ENCODE measurements around the gene MORN1. TPM values are rescaled to one million over a fixed set of nuclear protein-coding genes. Genes with fewer than 3 reads are reported as not detected.

MORN1 gene
- total RNA-seq, 2 experiments from 2014 or later: 8.0 to 8.5 TPM

DNA sequence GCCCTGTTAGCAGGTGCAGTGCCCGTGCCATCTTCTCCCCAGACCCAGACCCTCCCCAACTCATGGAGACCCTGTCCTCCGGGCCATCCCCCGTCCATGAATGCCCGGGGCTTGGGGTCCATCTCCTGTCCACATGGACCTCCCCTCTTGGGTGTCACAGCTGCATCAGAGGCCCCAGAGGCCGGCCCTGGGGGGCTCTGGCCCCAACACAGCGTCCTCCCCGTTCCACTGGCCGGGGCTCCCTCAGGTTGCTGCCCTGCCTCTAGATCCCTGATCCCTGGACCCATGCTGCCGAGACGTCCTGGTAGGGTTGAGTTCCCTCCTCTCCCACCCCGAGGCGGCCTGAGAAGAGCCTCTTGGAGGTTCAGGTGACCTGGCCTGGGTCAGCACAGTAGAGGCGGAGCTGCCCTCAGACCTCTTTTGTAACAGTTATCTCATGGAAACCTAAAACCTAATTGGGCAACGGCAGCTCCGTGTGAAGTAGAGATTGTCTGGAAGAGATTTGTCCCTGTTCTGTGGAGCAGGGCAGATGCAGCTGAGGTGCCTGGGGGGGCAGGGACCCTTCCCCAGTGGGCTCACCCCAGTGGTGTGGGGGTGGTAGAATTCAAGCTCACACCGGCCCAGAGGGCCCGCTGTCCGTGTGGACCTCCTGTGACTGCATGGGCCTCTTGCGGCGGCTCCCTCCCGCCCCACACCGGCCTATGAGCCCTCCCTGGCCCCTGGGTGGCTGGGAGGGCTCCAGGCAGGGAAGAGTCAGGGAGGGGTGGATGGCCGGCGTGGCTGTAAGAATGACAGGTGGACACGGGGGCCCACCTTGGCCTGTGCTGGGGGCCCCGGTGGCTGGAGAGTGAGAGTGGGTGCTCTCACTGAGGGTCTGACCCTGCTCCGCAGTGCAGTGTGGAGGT is 107.1 kb downstream of the MORN1 start:
- H3K27ac Mint-ChIP-seq: no peak overlapping the region
- ATAC-seq (no peak), DNase-seq (no peak)
- peaks cover 2% of the 10 kb centered on the region for H3K36me3 Mint-ChIP-seq
- no peak overlapping the region for H3K4me3 Mint-ChIP-seq
- no peaks in the 10 kb centered on the region for H3K27me3 Mint-ChIP-seq
- CTCF ChIA-PET: no interaction called here
- H3K4me1 Mint-ChIP-seq: peaks cover 17% of the 10 kb centered on the region
- no peaks in the 10 kb centered on the region for H3K9me3 Mint-ChIP-seq (ENCODE audit: low read depth)

GRCh38 chr1:2283371-2283990 is 107.9 kb downstream of the MORN1 start:
- Mint-ChIP-seq H3K36me3 (peaks cover 2% of the 10 kb centered on the region), H3K4me3 (no peak overlapping the region), H3K4me1 (peaks cover 9% of the 10 kb centered on the region), H3K27ac (no peak overlapping the region), H3K27me3 (no peaks in the 10 kb centered on the region), H3K9me3 (ENCODE audit: low read depth) (no peaks in the 10 kb centered on the region)
- DNase-seq (no peak), ATAC-seq (no peak)
- CTCF ChIA-PET: no interaction called here

GRCh38 chr1:2282556-2283270 is 108.6 kb downstream of the MORN1 start:
- H3K27me3 Mint-ChIP-seq: no peaks in the 10 kb centered on the region
- H3K27ac Mint-ChIP-seq: no peak overlapping the region
- DNase-seq: no peak

DNA sequence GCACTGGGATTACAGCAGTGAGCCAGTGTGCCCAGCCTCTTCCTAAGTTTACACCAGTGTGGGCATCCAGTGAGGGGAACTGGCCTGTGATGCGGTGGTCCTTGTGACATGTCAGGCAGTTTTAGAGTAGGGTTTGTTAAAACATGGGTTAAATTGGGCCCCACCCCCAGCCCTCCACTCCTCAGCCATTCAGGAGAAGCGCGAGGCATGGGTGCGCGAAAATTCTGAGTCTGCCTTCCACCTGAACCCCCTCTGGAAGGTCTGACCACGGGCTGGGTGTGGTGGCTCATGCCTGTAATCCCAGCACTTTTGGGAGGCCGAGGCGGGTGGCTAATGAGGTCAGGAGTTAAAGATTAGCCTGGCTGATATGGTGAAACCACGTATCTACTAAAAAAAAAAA is 111.5 kb downstream of the MORN1 start:
- Mint-ChIP-seq H3K4me3 (no peak overlapping the region), H3K27me3 (no peaks in the 10 kb centered on the region), H3K27ac (no peak overlapping the region), H3K4me1 (peaks cover 4% of the 10 kb centered on the region), H3K9me3 (ENCODE audit: low read depth) (no peaks in the 10 kb centered on the region), H3K36me3 (peaks cover 8% of the 10 kb centered on the region)
- CTCF ChIA-PET: no interaction called here
- DNase-seq (no peak), ATAC-seq (no peak)

More at GRCh38 chr1:2282556-2283270, 108.6 kb downstream of the MORN1 start:
- H3K4me1 Mint-ChIP-seq: peaks cover 2% of the 10 kb centered on the region
- ATAC-seq: no peak
- H3K4me3 Mint-ChIP-seq: no peak overlapping the region
- H3K36me3 Mint-ChIP-seq: peaks cover 3% of the 10 kb centered on the region
- CTCF ChIA-PET: no interaction called here
- no peaks in the 10 kb centered on the region for H3K9me3 Mint-ChIP-seq (ENCODE audit: low read depth)

DNA sequence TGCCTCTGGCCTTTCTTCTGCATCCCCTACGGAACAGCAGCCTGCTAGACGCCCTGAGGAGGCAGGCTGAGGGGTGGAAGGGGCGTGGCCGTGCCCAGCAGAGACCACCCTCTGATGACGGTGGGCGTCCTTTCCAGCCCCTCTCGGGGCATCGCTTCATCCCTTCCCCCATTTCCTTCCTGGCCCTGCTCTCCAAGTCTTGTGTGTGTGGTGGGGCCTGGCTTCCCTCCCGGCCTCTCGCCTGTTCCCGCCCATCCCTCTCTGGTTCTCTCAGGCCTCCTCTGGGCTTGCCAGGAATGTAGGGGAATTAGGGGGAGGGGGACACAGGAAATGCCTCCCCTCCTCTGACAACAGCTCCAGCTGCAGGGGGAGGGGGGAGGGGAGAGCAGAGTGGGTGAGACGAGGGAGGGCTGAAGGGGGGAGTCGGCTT is 112.1 kb downstream of the MORN1 start:
- Mint-ChIP-seq H3K27me3 (no peaks in the 10 kb centered on the region), H3K27ac (no peak overlapping the region), H3K4me1 (peaks cover 4% of the 10 kb centered on the region), H3K36me3 (peaks cover 8% of the 10 kb centered on the region), H3K4me3 (no peak overlapping the region), H3K9me3 (ENCODE audit: low read depth) (no peaks in the 10 kb centered on the region)
- ATAC-seq (no peak), DNase-seq (no peak)
- CTCF ChIA-PET: no interaction called here

DNA sequence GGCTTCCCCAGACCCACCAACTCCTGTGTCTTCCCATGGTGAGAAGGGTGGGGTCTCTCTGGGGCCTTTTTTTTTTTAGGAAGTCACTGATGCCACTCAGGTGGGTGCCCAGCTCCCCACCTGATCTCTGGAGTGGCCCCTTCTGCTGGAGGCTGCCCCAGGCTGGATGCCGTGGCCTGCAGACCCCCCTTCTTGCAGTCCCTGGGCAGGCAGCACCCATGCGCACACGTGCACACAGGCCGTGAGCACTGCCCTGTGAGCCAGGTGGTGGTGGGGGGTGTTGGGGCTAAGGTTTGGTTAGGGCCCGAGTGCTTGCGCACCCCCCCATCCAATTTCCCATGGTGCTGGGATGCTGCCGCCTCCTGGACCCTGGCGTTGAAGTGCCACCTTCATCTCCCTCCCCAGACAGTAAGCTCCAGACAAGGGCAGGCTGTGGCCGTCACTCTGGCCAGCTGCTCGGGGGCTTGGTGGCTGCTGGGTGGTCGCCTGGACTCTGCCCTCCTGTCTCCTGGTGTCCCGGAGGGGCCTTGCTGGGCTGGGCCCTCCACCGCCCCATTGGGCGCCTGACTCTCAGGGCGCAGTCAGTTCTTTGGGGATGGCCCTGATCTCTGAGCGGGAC is 112.7 kb downstream of the MORN1 start:
- CTCF ChIA-PET: no interaction called here
- no peak overlapping the region for H3K4me3 Mint-ChIP-seq
- H3K9me3 Mint-ChIP-seq (ENCODE audit: low read depth): no peaks in the 10 kb centered on the region
- H3K36me3 Mint-ChIP-seq: peaks cover 8% of the 10 kb centered on the region
- H3K4me1 Mint-ChIP-seq: peaks cover 4% of the 10 kb centered on the region
- ATAC-seq (no peak), DNase-seq (no peak)
- no peak overlapping the region for H3K27ac Mint-ChIP-seq
- H3K27me3 Mint-ChIP-seq: no peaks in the 10 kb centered on the region

- Mint-ChIP-seq H3K4me3 (no peak overlapping the region), H3K4me1 (peaks cover 4% of the 10 kb centered on the region), H3K9me3 (ENCODE audit: low read depth) (no peaks in the 10 kb centered on the region), H3K27ac (no peak overlapping the region), H3K27me3 (no peaks in the 10 kb centered on the region), H3K36me3 (peaks cover 8% of the 10 kb centered on the region)
- ATAC-seq (no peak), DNase-seq (no peak)
- CTCF ChIA-PET: no interaction called here
Observed at GRCh38 chr1:2277741-2278488, 113.4 kb downstream of the MORN1 start.

DNA sequence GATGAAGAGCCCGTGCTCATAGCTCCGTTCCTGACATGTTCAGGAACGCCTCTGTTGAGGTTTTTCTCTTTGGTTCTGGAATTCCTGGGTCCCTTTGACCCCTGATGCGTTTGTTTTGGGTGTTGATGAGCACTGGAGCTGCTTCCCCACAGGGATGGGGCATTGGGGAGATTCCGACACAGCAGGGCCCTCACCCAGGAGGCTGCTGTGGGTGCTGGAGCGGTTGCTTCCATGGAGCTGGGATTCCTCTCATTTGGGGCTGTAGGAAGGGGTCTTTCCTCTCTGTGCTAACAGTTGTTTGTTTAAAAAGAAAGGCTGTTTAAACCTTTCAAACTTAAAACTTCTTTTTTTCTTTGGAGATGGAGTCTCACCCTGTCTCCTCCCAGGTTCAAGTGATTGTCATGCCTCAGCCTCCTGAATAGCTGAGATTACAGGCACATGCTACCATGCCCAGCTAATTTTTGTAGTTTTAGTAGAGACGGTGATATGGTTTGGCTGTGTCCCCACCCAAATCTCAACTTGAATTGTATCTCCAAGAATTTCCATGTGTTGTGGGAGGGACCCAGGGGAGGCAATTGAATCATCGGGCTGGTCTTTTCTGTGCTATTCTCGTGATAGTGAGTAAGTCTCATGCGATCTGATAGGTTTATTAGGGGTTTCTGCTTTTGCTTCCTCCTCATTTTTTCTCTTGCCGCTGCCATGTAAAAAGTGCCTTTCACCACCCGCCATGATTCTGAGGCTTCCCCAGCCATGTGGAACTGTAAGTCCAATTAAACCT is 114.4 kb downstream of the MORN1 start:
- CTCF ChIA-PET: no interaction called here

DNA sequence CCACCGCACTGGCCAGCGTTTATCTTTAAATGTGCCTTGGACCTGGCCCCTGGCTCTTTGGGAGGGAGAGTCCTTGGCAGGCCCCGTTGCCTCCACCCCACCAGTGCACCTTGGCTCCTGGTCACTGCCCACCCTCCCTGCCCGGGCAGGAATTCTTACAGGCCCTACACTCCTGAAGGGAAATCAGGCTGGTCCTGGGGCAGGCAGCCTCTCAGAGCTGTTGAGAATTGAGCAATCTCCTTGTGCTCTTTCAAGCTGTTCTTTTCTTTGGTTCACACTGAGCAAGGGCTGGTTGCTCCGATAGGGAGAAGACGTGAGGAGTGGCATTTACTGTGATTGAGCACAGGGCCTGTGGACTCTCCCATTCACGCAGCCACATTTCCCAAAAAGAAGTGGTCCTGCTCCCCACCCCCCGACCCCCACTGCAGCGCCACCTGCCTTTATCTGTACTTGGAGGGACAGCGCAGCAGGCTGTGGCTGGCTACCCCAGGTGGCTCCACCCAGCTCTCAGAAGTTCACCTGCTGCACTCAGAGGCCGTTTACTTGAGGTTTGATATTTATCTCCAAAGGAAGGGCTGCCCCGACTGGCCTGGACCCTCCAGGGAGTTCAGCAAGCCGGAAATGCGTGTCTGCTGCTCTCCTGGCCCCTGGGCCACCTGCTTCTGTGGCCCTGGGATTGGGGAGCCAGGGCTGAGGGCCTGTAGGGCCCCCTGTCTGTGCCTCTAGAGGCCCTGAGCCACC is 115.4 kb downstream of the MORN1 start:
- CTCF ChIA-PET: no interaction called here
- Mint-ChIP-seq H3K4me1 (peaks cover 4% of the 10 kb centered on the region), H3K9me3 (ENCODE audit: low read depth) (no peaks in the 10 kb centered on the region), H3K27ac (no peak overlapping the region), H3K27me3 (no peaks in the 10 kb centered on the region), H3K4me3 (no peak overlapping the region), H3K36me3 (peaks cover 8% of the 10 kb centered on the region)
- no peak for ATAC-seq
- DNase-seq: no peak

More for the DNA sequence above, 114.4 kb downstream of the MORN1 start:
- DNase-seq: no peak
- H3K9me3 Mint-ChIP-seq (ENCODE audit: low read depth): no peaks in the 10 kb centered on the region
- H3K36me3 Mint-ChIP-seq: peaks cover 8% of the 10 kb centered on the region
- no peak overlapping the region for H3K27ac Mint-ChIP-seq
- no peaks in the 10 kb centered on the region for H3K27me3 Mint-ChIP-seq
- no peak overlapping the region for H3K4me3 Mint-ChIP-seq
- peaks cover 4% of the 10 kb centered on the region for H3K4me1 Mint-ChIP-seq
- ATAC-seq: no peak

- Mint-ChIP-seq H3K4me3 (no peak overlapping the region), H3K36me3 (peaks cover 6% of the 10 kb centered on the region), H3K4me1 (peaks cover 4% of the 10 kb centered on the region), H3K27me3 (no peaks in the 10 kb centered on the region), H3K9me3 (ENCODE audit: low read depth) (no peaks in the 10 kb centered on the region), H3K27ac (no peak overlapping the region)
- ATAC-seq (no peak), DNase-seq (no peak)
- CTCF ChIA-PET: no interaction called here
Observed at GRCh38 chr1:2274929-2275475, 116.4 kb downstream of the MORN1 start.

DNA sequence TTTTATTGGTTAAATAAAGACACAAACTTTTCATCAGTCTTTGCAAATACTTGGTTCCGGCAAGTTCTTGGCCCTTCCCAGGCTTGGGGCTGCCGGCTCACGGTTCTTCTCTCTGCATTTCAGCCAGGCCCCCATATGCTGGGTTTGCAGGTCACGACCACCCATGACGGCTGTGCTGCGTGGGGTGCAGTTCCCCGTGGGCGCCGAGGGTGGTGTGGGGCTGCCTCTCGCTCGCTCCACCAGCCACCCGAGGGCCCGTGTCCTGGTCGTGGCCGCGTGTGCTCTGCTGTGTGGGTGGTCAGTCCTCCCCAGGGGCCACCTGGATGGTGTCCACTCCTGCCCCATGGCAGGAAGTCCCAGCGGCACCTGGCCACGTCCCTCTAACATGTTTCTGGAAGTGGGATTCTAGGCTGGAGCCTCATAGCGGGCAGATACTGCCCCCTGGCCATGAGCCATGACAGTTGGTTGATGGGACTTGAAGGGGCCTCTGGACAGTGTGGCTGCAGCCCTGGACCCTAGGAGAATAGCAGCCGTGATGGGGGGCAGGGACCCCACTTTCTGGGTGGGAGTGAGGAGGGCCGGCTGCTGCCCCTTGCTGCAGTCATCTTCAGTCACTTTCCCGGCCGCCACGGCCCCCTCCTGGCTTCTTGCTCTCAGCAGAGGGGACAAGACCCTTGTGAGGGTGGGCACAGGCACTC is 117.0 kb downstream of the MORN1 start:
- no peak for ATAC-seq
- H3K27me3 Mint-ChIP-seq: no peaks in the 10 kb centered on the region

More for the DNA sequence above, 117.0 kb downstream of the MORN1 start:
- no peak overlapping the region for H3K4me3 Mint-ChIP-seq
- no peak for DNase-seq
- no peak overlapping the region for H3K27ac Mint-ChIP-seq
- H3K4me1 Mint-ChIP-seq: peaks cover 4% of the 10 kb centered on the region
- CTCF ChIA-PET: no interaction called here
- H3K36me3 Mint-ChIP-seq: peaks cover 6% of the 10 kb centered on the region
- H3K9me3 Mint-ChIP-seq (ENCODE audit: low read depth): no peaks in the 10 kb centered on the region

Data from activated CD8-positive, alpha-beta memory T cell treated with anti-CD3 and anti-CD28 coated beads, Interleukin-2, amount 10 ng/mL, durations not matched to agents 7 days and 5 days (primary cell).